Activated T-helper 1 cell treated with anti-CD3 and anti-CD28 coated beads, Interleukin-12 subunit alpha, Interleukin-12 subunit beta, Interleukin-2, Interleukin-4 antibody, amounts not matched to agents 30 ng/mL and 10 ng/mL and 1 ng/mL, durations not matched to agents 14 hours and 24 hours and 36 hours (primary cell): Measurements from ENCODE around the gene GADD45G. TPM values are rescaled to one million over a fixed set of nuclear protein-coding genes. Genes with fewer than 3 reads are reported as not detected.

Source experiments
- DNase-seq: peaks from one replicate; pipeline ENCODE4 v3.0.0; 2021; ENCODE audit warnings: low spot score
- H3K27ac Mint-ChIP-seq: one replicate; pipeline ENCODE4 v1.8.0; 2021; ENCODE audit warnings: mild to moderate bottlenecking, mixed read lengths
- H3K27me3 Mint-ChIP-seq: one replicate; pipeline ENCODE4 v1.8.0; 2022; ENCODE audit warnings: mild to moderate bottlenecking, moderate library complexity, mixed read lengths; ENCODE audit not compliant: insufficient read depth
- H3K36me3 Mint-ChIP-seq: one replicate; pipeline ENCODE4 v1.8.0; 2021; ENCODE audit warnings: low read depth, mixed read lengths
- H3K4me1 Mint-ChIP-seq: one replicate; pipeline ENCODE4 v1.8.0; 2021; ENCODE audit warnings: low read depth, mixed read lengths
- H3K4me3 Mint-ChIP-seq: one replicate; pipeline ENCODE4 v1.8.0; 2021; ENCODE audit warnings: mild to moderate bottlenecking, moderate library complexity, mixed read lengths
- H3K9me3 Mint-ChIP-seq: one replicate; pipeline ENCODE4 v1.8.0; 2021; ENCODE audit warnings: mixed read lengths
- intact Hi-C: fragments of 100-400 bp; cut with micrococcal nuclease; formaldehyde crosslinking; loops from one replicate; pipeline ENCODE4 v1.15.1; 2024
- total RNA-seq: library from RNA; stranded (reverse); gene quantifications from 2 replicates; pipeline ENCODE4 v1.2.3, GENCODE V29; 2022

Gene GADD45G
- total RNA-seq, 1 donor from 2014 or later = 37.2 TPM

DNA sequence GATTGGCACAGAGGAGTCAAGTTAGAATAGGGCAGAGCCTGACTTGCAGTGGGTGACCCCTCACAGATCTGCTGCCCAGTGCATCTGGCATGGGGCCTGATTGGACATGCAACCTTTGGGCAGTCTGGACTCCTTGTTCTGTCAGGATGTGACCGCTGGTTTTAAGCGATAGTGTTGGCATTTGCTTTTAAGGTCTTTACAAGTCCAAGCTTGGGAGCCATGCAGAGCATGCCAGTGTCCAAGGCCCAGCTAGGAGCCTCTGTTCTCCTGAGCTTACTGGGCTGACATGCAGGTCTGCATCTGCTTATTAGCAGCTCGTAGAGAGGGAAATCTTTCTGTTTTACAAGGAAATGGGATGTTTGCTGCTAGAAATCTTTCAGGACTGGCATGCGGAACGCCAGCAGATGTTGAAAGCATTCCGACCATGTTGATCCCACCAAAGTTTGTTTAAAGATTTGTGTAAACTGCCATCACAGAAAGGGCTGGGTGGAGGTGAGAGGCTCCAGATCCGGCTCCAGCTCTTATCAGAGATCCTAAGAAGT, 27.5 kb downstream of the GADD45G start:
- peaks cover 27% of the 10 kb centered on the region for H3K4me1 Mint-ChIP-seq
- intact Hi-C loops = no loop called here
- DNase-seq = no peak
- H3K27me3 Mint-ChIP-seq = peaks cover 4% of the 10 kb centered on the region
- peaks cover 1% of the 10 kb centered on the region for H3K36me3 Mint-ChIP-seq
- H3K9me3 Mint-ChIP-seq = no peaks in the 10 kb centered on the region
- H3K27ac Mint-ChIP-seq = no peak overlapping the region
- H3K4me3 Mint-ChIP-seq = no peak overlapping the region

DNA sequence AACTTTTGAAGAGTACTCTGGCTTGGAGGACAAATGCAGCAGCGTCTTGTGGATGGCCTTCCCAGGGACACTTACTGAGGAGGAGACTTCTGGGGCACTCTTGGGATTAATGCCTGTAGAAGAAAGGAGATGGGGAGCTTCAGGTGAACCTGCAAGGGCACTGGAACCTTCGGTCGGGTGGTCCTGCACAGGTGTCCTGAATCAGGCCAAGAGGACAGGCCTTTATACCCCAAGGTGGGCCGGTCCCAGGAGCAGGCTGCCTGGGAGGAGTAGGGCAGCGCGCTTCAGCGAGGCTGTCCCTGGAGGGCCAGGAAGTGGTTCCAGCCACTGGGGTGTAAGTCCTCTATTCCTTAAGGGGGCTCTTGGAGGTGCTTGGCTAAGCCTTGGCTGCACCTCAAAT, 27.9 kb downstream of the GADD45G start:
- Mint-ChIP-seq H3K27ac (no peak overlapping the region), H3K4me1 (peaks cover 27% of the 10 kb centered on the region), H3K36me3 (peaks cover 1% of the 10 kb centered on the region), H3K27me3 (peaks cover 4% of the 10 kb centered on the region), H3K4me3 (no peak overlapping the region), H3K9me3 (no peaks in the 10 kb centered on the region)
- DNase-seq = no peak
- intact Hi-C loops = no loop called here

DNA sequence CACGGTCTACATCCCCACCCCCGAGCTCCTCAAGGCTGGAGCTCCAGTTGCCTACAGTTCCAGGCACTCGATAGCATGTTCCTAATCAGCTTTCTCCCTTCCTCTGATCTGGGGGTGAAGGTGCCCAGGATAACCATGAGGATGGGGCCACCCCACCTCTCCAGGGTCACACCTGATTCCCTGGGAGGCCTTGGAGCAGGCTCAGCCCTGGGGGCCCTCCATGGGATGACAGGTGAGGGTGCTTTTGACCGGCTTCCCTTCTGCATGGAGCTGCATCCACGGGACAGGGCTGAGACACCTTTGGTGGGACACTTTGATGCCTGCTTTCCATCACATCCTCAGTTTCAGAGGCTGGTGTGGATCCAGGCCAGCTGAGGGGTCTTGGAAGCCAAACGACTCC, 28.6 kb downstream of the GADD45G start:
- DNase-seq = no peak
- H3K36me3 Mint-ChIP-seq = peaks cover 1% of the 10 kb centered on the region
- H3K4me1 Mint-ChIP-seq = peaks cover 25% of the 10 kb centered on the region
- H3K4me3 Mint-ChIP-seq = no peak overlapping the region
- peaks cover 4% of the 10 kb centered on the region for H3K27me3 Mint-ChIP-seq
- no peaks in the 10 kb centered on the region for H3K9me3 Mint-ChIP-seq
- intact Hi-C loops = no loop called here
- H3K27ac Mint-ChIP-seq = no peak overlapping the region

DNA sequence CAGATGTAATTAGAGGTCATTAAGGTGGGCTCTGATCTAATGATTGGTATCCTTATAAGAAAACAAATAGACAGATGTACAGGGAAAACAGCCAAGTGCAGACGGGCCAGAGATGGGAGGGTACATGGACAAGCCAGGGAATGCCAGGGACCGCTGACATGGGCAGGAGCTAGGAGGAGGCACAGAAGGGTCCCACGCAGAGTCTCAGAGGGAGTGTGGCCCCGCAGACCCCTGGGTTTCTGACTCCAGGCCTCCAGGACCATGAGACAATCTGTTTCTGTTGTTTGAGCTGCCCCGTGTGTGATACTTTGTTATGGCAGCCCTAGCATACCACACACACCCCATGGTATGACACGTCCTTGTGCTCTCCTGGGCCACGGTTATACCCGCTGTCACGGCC, 29.1 kb downstream of the GADD45G start:
- DNase-seq = no peak
- Mint-ChIP-seq H3K27ac (no peak overlapping the region), H3K27me3 (peaks cover 4% of the 10 kb centered on the region), H3K4me3 (no peak overlapping the region), H3K9me3 (no peaks in the 10 kb centered on the region), H3K4me1 (peaks cover 19% of the 10 kb centered on the region), H3K36me3 (peaks cover 1% of the 10 kb centered on the region)
- intact Hi-C loops = no loop called here

DNA sequence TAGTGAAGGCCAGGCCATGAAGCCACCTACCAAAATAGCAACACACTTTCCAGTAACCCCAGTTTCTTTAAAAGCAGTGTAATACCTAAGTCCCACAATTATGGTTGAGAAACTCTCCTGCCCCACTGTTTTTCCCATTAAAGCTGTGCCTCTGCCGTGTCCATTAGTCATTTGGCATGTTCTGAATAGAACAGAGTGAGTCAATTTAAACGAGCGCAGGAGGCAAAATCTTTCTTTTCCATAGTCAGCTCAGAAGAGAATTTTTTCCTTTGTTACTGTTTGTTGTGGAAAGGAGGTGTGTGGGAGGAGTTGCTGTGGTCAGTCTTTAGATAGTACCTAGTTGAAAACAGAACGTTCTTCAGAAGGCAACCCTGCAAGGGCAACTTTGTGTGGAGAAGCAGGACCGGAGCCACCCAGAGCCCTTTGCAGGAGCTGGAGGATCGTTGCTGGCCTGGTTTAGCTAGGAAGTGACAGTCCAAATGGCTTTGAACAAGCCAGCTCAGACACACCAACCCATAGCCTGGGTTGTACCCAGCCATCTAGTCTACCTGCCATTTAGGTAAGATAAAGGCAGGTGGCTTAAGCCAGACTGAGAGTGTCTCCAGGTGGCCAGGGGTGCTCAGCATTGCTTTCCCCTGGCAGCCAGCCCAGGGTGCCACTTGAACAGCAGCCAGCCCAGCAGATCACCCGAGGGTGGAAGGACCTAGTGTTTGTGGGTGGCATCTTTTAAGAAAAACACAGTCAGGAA, 30.4 kb downstream of the GADD45G start:
- intact Hi-C loops = no loop called here
- H3K4me1 Mint-ChIP-seq = peaks cover 7% of the 10 kb centered on the region
- H3K27me3 Mint-ChIP-seq = peaks cover 2% of the 10 kb centered on the region
- no peak overlapping the region for H3K27ac Mint-ChIP-seq
- H3K4me3 Mint-ChIP-seq = no peak overlapping the region
- H3K36me3 Mint-ChIP-seq = no peaks in the 10 kb centered on the region
- H3K9me3 Mint-ChIP-seq = no peaks in the 10 kb centered on the region
- DNase-seq = no peak

DNA sequence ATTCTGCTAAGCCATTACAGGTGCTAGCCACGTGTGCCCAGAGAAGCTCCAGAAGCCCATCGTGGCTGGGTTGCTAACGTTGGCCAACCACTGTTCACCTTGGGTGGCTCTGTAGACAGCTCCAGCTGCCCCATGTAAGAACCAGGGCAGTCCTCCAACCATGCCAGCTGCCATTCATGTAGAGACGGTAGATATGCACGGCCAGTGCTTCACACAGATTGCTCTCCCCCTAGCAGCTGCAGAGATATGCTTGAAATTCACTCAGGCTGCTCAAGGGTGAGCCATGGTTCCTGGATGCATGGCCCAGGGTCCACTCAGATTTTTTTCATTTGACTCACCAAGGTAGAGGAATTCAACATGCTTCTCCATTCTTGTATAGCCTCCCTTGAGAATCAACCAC, 31.0 kb downstream of the GADD45G start:
- Mint-ChIP-seq H3K9me3 (no peaks in the 10 kb centered on the region), H3K27ac (no peak overlapping the region), H3K4me1 (peaks cover 7% of the 10 kb centered on the region), H3K36me3 (no peaks in the 10 kb centered on the region), H3K4me3 (no peak overlapping the region), H3K27me3 (peaks cover 2% of the 10 kb centered on the region)
- intact Hi-C loops = no loop called here
- no peak for DNase-seq

DNA sequence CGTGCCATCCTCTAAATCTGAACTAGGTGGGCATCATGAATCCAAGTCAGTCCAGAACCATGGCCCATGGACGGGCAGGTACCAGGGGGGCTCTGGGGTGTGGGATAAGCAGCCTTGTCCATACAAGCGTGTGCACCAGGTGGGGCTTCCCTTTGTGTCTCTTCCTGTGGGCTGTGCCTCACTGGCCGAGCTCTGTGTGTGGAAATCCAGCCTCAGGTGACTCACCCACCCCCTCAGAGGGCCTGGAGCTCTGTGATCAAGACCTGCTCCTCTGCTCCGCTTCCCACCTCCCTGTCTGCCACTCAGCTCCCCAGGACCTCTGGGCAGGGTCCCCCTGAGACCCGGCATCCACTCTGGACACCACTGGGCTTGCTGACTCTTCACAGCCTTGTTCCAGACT, 33.0 kb downstream of the GADD45G start:
- H3K4me3 Mint-ChIP-seq = no peak overlapping the region
- peaks cover 7% of the 10 kb centered on the region for H3K4me1 Mint-ChIP-seq
- H3K9me3 Mint-ChIP-seq = no peaks in the 10 kb centered on the region
- H3K27ac Mint-ChIP-seq = no peak overlapping the region
- H3K36me3 Mint-ChIP-seq = no peaks in the 10 kb centered on the region
- H3K27me3 Mint-ChIP-seq = peaks cover 2% of the 10 kb centered on the region
- DNase-seq = no peak
- intact Hi-C loops = no loop called here

DNA sequence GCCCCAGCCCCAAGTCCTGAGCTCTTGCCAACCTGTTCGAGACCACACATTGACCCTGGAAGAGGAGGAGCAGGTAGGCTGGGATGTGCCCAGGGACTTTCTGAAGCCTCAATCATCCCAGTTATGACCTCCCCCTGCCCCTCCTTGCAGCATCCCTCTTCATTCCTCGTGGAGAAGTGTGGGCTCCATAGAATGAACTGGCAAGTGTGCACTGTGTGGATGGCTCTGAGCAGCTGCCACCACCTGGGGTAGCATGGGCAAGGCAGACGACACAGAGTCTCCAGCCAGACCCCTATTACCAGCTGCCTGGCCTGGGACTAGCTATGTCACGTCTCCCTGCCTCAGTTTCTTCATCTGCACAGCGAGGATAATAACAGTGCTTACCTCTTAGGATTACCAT, 33.5 kb downstream of the GADD45G start:
- peaks cover 2% of the 10 kb centered on the region for H3K27me3 Mint-ChIP-seq
- no peaks in the 10 kb centered on the region for H3K9me3 Mint-ChIP-seq
- H3K4me1 Mint-ChIP-seq = peaks cover 7% of the 10 kb centered on the region
- intact Hi-C loops = no loop called here
- H3K4me3 Mint-ChIP-seq = no peak overlapping the region
- no peak for DNase-seq
- H3K27ac Mint-ChIP-seq = no peak overlapping the region
- no peaks in the 10 kb centered on the region for H3K36me3 Mint-ChIP-seq

DNA sequence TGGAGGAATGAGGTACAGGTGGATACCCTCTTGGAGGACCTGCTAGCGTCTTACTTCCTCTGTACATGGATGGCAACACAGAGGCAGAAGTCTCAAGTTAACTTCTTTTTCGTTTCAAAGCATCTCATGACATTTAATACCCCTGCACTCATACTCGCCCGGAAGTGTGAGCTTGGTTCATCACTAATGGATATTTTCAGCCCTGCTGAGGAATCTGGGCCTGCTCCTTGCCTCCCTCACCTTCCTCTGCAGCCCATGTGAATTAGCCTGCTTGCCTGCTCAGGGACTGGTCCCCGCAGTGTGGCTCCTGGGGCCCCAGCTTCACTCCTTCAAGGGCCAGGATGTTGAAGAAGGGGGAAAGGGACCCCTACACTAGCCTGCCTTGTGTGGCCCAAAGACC, 34.1 kb downstream of the GADD45G start:
- H3K27me3 Mint-ChIP-seq = peaks cover 2% of the 10 kb centered on the region
- H3K4me1 Mint-ChIP-seq = peaks cover 10% of the 10 kb centered on the region
- intact Hi-C loops = no loop called here
- no peak overlapping the region for H3K27ac Mint-ChIP-seq
- no peaks in the 10 kb centered on the region for H3K9me3 Mint-ChIP-seq
- no peaks in the 10 kb centered on the region for H3K36me3 Mint-ChIP-seq
- H3K4me3 Mint-ChIP-seq = no peak overlapping the region
- no peak for DNase-seq

DNA sequence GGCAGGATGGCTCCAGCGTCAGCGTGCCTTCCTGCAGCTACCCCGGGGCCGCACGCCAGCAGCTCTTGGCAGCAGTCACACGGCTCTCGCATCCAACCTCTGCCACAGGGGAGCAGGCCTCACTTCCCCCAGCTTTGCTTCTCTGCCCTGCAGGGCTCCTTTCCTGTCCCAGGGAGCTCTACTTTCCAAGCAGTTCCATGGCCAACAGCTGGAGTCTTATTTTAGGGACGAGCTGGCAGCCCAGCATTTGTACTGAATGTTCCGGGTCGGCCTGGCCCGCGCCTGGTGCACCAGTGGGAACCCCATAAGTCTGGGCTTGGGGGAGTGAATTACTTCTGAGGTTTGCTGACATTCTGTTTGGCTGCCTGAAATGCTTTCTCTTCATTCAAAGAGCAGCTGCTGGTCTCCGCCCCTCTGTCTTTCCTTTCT, 34.6 kb downstream of the GADD45G start:
- H3K4me1 Mint-ChIP-seq = peaks cover 15% of the 10 kb centered on the region
- intact Hi-C loops = no loop called here
- H3K36me3 Mint-ChIP-seq = no peaks in the 10 kb centered on the region
- H3K27ac Mint-ChIP-seq = no peak overlapping the region
- H3K9me3 Mint-ChIP-seq = no peaks in the 10 kb centered on the region
- H3K4me3 Mint-ChIP-seq = no peak overlapping the region
- peaks cover 2% of the 10 kb centered on the region for H3K27me3 Mint-ChIP-seq
- DNase-seq = no peak

DNA sequence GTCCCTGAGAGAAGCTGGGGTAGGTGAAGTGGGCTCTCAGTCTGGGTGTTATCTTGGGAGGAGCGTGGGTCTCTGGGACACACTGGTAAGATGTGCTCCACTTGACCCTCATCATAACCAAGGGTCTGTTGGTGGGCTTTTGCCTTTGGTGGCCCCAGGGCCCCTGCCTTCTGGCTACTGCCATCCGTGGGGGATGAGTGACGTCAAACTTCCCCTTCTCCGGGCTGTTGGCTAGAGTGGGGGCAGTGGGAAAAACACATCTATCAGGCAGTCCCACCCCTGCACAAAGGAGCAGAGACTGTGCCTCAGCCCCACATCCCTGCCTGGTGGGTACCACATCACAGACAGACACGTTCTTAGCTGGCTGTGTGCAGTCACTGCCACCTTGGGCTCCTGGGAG, 35.1 kb downstream of the GADD45G start:
- Mint-ChIP-seq H3K4me1 (peaks cover 13% of the 10 kb centered on the region), H3K4me3 (no peak overlapping the region), H3K9me3 (no peaks in the 10 kb centered on the region), H3K36me3 (no peaks in the 10 kb centered on the region), H3K27me3 (peaks cover 2% of the 10 kb centered on the region), H3K27ac (no peak overlapping the region)
- DNase-seq = no peak
- intact Hi-C loops = no loop called here

DNA sequence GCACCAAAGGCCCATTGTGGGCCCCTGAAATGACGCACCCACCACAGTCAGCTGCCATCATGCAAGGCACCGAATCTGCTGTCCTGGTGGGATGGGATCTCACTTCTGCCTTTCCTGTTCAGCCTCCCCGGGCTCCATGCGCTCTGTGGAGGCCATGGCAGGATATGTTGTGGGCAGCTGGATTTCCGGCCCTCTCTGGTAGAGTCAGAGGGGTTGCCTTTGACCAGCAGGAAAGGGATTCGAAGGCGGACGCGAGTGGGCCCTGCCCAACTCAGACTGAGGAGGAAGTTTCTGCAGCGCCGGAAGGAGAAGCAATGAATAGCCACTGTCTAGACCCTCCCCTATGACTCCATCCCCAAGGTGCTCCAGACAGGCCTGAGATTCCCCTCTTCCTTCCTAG, 35.5 kb downstream of the GADD45G start:
- DNase-seq = no peak
- Mint-ChIP-seq H3K4me3 (no peak overlapping the region), H3K4me1 (peaks cover 9% of the 10 kb centered on the region), H3K9me3 (no peaks in the 10 kb centered on the region), H3K36me3 (peaks cover under 1% of the 10 kb centered on the region), H3K27me3 (peaks cover 2% of the 10 kb centered on the region), H3K27ac (no peak overlapping the region)
- intact Hi-C loops = no loop called here

DNA sequence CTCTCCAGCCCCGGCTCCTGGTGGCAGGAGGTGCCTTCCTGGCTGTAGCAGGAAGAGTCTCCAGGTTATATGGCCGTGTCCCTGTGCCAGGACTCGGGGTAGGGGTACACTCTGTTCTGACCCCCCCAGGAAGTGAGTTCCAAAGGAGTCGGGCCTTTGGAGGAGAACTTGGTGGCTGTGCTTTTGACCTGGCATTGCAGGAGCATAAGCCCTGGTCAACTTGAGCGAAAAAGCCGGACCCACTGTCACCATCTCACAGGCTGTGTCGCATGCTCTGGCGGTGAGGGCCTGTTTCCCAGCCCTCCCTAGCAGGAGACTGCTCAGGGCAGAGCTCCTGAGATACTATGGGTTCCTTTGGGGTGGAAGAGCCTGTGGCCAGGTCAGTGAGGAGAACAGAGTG, 36.0 kb downstream of the GADD45G start:
- Mint-ChIP-seq H3K4me1 (peaks cover 9% of the 10 kb centered on the region), H3K4me3 (no peak overlapping the region), H3K27me3 (peaks cover 2% of the 10 kb centered on the region), H3K36me3 (peaks cover 4% of the 10 kb centered on the region), H3K27ac (no peak overlapping the region), H3K9me3 (no peaks in the 10 kb centered on the region)
- DNase-seq = no peak
- intact Hi-C loops = no loop called here

DNA sequence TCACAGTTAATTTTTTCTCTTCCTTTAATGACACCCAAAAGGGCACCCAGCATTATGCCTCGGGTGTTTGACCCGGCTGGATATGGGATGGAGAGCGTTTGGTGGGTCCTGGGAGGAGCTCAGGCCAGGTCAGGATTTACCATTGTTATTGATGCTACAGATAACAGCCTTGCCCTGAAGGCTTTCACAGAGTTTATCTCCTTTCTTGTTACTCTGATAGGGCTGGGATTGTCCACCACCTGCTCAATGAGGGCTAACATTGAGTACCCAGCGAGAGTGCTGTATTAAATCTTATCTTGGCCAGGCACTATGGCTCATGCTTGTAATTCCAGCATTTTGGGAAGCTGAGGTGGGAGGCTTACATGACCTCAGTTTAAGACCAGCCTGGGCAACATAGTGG, 37.2 kb downstream of the GADD45G start:
- DNase-seq = no peak
- intact Hi-C loops = no loop called here
- H3K4me3 Mint-ChIP-seq = no peak overlapping the region
- no peak overlapping the region for H3K27ac Mint-ChIP-seq
- H3K9me3 Mint-ChIP-seq = no peaks in the 10 kb centered on the region
- peaks cover 2% of the 10 kb centered on the region for H3K27me3 Mint-ChIP-seq
- H3K36me3 Mint-ChIP-seq = peaks cover 4% of the 10 kb centered on the region
- H3K4me1 Mint-ChIP-seq = peaks cover 9% of the 10 kb centered on the region
